GM12892 (cell line): ENCODE measurements around the gene RNF144A.

Source experiments
- POLR2A ChIP-seq: IDR thresholded peaks from 2 replicates; pipeline ENCODE4 v1.6.1; 2011; ENCODE audit warnings: low read depth, low read length, control low read depth
- POLR2AphosphoS5 ChIP-seq: IDR thresholded peaks from 2 replicates; pipeline ENCODE4 v1.6.1; 2011; ENCODE audit warnings: low read depth, low read length, control low read depth
- TAF1 ChIP-seq: IDR thresholded peaks from 2 replicates; pipeline ENCODE4 v1.6.1; 2011; ENCODE audit warnings: low read depth, mild to moderate bottlenecking, control low read depth, low read length, borderline replicate concordance

GRCh38 chr2:6970551-6970950, 53.3 kb downstream of the RNF144A start:
- TF ChIP-seq POLR2AphosphoS5 (no peak), POLR2A (no peak), TAF1 (no peak)
